Head of caudate nucleus (tissue), 42 donors: ENCODE measurements around the gene NAV2.

ENCODE experiments used
- DNase-seq, 42 donors: peaks; one replicate each; pipeline versions ENCODE4 v3.0.0 to v3.0.0-alpha.2; 2020 to 2021; ENCODE audit warnings: mixed read lengths in 7 of 42
- intact Hi-C: fragments of 100-400 bp; cut with DNase I; formaldehyde crosslinking; loops from one replicate; pipeline ENCODE4 v1.15.0; 2022

The NAV2 gene

GRCh38 chr11:20042045-20042639 is 329.5 kb downstream of the NAV2 start:
- intact Hi-C loops: no loop called here
- DNase-seq: no peak

- DNase-seq: no peak
- intact Hi-C loops: no loop called here
Observed at GRCh38 chr11:20042811-20043341, 330.2 kb downstream of the NAV2 start.

- DNase-seq: no peak
- intact Hi-C loops: no loop called here
Observed at GRCh38 chr11:20043992-20044391, 331.4 kb downstream of the NAV2 start.

- intact Hi-C loops: no loop called here
- no peak for DNase-seq
Observed at GRCh38 chr11:20045098-20045688, 332.6 kb downstream of the NAV2 start.

- no peak for DNase-seq
- intact Hi-C loops: no loop called here
Observed at GRCh38 chr11:20046416-20046815, 333.8 kb downstream of the NAV2 start.

- intact Hi-C loops: no loop called here
- no peak for DNase-seq
Observed at GRCh38 chr11:20047006-20047768, 334.6 kb downstream of the NAV2 start.

- intact Hi-C loops: no loop called here
- DNase-seq: no peak
Observed at GRCh38 chr11:20047769-20048154, 335.1 kb downstream of the NAV2 start.

- intact Hi-C loops: no loop called here
- peak in 1 of 42 donors; percentile 34 for DNase-seq
Observed at GRCh38 chr11:20048246-20048645, 335.6 kb downstream of the NAV2 start.

GRCh38 chr11:20048707-20049106 is 336.1 kb downstream of the NAV2 start:
- DNase-seq: peak in 1 of 42 donors; percentile 37
- intact Hi-C loops: no loop called here

- peak in 1 of 42 donors; percentile 12 for DNase-seq
- intact Hi-C loops: no loop called here
Observed at GRCh38 chr11:20049231-20049630, 336.6 kb downstream of the NAV2 start.

GRCh38 chr11:20050048-20050447 is 337.4 kb downstream of the NAV2 start:
- intact Hi-C loops: no loop called here

GRCh38 chr11:20050551-20051333 is 338.1 kb downstream of the NAV2 start:
- intact Hi-C loops: no loop called here
- peak in 1 of 42 donors; percentile 31 for DNase-seq

More at GRCh38 chr11:20050048-20050447, 337.4 kb downstream of the NAV2 start:
- peak in 1 of 42 donors; percentile 25 for DNase-seq

GRCh38 chr11:20051469-20052399 is 339.1 kb downstream of the NAV2 start:
- peak in 1 of 42 donors; percentile 35 for DNase-seq
- intact Hi-C loops: no loop called here

- intact Hi-C loops: no loop called here
Observed at GRCh38 chr11:20053572-20053971, 340.9 kb downstream of the NAV2 start.

GRCh38 chr11:20054584-20054983 is 341.9 kb downstream of the NAV2 start:
- intact Hi-C loops: no loop called here
- DNase-seq: peak in 1 of 42 donors; percentile 5

More at GRCh38 chr11:20053572-20053971, 340.9 kb downstream of the NAV2 start:
- DNase-seq: no peak

- intact Hi-C loops: no loop called here
- peak in 1 of 42 donors; percentile 18 for DNase-seq
Observed at GRCh38 chr11:20055312-20055711, 342.7 kb downstream of the NAV2 start.

- intact Hi-C loops: no loop called here
- peak in 10 of 42 donors; percentile 17 to 57 (median 42) for DNase-seq
Observed at GRCh38 chr11:20056109-20056949, 343.7 kb downstream of the NAV2 start.
